ENCODE results near the gene ACTN4.

DNA sequence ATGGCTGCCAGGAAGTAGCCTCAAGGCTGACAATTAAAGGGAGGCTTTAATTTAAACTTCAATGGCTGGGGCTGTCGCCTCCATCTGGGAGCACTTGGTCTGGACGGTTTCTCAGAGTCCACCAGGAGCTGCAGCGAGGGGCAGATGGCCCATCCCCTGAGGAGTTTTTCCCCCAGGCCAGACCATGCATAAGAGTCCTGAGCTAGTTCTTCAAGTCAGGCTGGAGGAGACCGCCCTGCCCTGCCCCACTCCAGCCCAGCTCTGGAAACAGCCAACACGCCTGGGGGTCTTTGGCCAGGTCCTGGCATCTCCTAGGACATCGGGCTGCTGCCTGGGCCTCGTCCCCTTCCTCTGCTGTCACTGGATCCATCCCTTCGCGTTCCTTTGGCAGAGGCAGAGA, 5.3 kb upstream of the ACTN4 start:
- TF ChIP-seq, protein P1, sequence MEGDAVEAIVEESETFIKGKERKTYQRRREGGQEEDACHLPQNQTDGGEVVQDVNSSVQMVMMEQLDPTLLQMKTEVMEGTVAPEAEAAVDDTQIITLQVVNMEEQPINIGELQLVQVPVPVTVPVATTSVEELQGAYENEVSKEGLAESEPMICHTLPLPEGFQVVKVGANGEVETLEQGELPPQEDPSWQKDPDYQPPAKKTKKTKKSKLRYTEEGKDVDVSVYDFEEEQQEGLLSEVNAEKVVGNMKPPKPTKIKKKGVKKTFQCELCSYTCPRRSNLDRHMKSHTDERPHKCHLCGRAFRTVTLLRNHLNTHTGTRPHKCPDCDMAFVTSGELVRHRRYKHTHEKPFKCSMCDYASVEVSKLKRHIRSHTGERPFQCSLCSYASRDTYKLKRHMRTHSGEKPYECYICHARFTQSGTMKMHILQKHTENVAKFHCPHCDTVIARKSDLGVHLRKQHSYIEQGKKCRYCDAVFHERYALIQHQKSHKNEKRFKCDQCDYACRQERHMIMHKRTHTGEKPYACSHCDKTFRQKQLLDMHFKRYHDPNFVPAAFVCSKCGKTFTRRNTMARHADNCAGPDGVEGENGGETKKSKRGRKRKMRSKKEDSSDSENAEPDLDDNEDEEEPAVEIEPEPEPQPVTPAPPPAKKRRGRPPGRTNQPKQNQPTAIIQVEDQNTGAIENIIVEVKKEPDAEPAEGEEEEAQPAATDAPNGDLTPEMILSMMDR (conservative IDR thresholded peaks at IDR 0.05 in 1 of 2, IDR thresholded peaks at IDR 0.05 in 1 of 2; ENCODE audit: extremely low read depth in 1 of 2, insufficient read depth in 1 of 2, low read depth in 1 of 2, low read length in 2 of 2): no peak
- no peak for TF ChIP-seq EZH2 (IDR thresholded peaks at IDR 0.05; ENCODE audit: borderline replicate concordance, low read length)

All from mammary epithelial cell (primary cell).